ENCODE data around the gene RANGAP1.

The RANGAP1 gene

GRCh38 chr22:41273128-41273527 lies 12.9 kb downstream of the RANGAP1 start:
- TF ChIP-seq, protein P1, sequence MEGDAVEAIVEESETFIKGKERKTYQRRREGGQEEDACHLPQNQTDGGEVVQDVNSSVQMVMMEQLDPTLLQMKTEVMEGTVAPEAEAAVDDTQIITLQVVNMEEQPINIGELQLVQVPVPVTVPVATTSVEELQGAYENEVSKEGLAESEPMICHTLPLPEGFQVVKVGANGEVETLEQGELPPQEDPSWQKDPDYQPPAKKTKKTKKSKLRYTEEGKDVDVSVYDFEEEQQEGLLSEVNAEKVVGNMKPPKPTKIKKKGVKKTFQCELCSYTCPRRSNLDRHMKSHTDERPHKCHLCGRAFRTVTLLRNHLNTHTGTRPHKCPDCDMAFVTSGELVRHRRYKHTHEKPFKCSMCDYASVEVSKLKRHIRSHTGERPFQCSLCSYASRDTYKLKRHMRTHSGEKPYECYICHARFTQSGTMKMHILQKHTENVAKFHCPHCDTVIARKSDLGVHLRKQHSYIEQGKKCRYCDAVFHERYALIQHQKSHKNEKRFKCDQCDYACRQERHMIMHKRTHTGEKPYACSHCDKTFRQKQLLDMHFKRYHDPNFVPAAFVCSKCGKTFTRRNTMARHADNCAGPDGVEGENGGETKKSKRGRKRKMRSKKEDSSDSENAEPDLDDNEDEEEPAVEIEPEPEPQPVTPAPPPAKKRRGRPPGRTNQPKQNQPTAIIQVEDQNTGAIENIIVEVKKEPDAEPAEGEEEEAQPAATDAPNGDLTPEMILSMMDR (IDR thresholded peaks at IDR 0.05; ENCODE audit: low read depth, low read length, missing control alignments), result no peak
- no peak for DNase-seq (ENCODE audit: low read depth)

DNA sequence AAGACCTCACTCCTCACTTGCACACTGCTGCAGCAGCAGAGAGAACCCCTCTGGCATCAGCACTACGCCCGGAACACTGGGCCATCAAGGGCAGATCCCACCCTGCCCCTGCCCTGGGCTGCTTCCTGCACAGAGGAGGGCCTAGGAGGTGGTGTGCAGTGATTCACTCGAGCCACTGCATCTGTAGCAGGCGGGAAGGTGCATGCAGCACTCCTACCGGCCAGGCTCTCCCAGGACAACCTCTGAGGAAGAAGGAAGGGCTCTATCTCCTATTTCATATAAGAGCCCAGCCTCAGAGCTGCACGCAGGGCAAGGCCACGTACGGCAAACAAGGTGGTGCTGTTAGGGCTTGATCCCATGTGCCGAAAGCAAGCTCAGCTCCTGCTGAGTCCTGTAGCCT lies 14.2 kb downstream of the RANGAP1 start:
- TF ChIP-seq, protein P1 (IDR thresholded peaks at IDR 0.05; ENCODE audit: low read depth, low read length, missing control alignments), result no peak
- no peak for DNase-seq (ENCODE audit: low read depth)
- H3K4me3 ChIP-seq (ENCODE audit: low read depth, low read length), result no peak overlapping the region

More at GRCh38 chr22:41273128-41273527, 12.9 kb downstream of the RANGAP1 start:
- H3K4me3 ChIP-seq (ENCODE audit: low read depth, low read length), result no peak overlapping the region

- TF ChIP-seq, protein P1 (IDR thresholded peaks at IDR 0.05; ENCODE audit: low read depth, low read length, missing control alignments), result no peak
- no peak overlapping the region for H3K4me3 ChIP-seq (ENCODE audit: low read depth, low read length)
- no peak for DNase-seq (ENCODE audit: low read depth)
Measured at GRCh38 chr22:41267958-41268357, 18.0 kb downstream of the RANGAP1 start.

DNA sequence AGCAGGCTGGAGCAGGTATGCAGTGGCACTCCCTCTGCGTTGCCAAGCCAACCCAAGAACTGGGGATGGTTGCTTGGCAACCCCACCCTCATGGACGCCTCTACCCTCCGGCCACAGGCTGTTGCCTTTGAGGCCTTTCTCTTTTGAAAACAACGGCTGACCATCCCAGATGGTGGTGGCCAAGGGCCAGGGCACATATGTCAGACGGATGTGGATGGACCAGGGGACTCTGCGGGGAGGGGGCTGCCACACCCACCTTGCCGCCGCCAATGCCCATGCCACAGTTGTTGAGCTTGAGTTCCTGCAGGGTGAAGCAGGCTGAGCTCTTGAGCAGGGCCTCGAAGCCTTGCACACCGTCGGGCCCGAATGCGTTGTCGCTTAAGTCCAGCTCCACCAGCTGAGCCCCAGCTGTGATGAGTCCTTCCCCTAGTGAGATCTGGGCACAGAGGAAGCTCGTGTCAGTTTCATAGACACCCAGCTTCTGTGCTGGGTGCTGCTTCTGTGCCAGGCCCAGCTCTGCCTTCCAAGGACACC lies 21.5 kb downstream of the RANGAP1 start:
- TF ChIP-seq, protein P1 (IDR thresholded peaks at IDR 0.05; ENCODE audit: low read depth, low read length, missing control alignments), result no peak
- DNase-seq (ENCODE audit: low read depth), result no peak
- no peak overlapping the region for H3K4me3 ChIP-seq (ENCODE audit: low read depth, low read length)

- TF ChIP-seq, protein P1 (IDR thresholded peaks at IDR 0.05; ENCODE audit: low read depth, low read length, missing control alignments), result no peak
- DNase-seq (ENCODE audit: low read depth), result no peak
Measured at GRCh38 chr22:41263704-41264103, 22.3 kb downstream of the RANGAP1 start.

GRCh38 chr22:41262250-41262765 lies 23.7 kb downstream of the RANGAP1 start:
- no peak for DNase-seq (ENCODE audit: low read depth)
- TF ChIP-seq, protein P1 (IDR thresholded peaks at IDR 0.05; ENCODE audit: low read depth, low read length, missing control alignments), result no peak
- H3K4me3 ChIP-seq (ENCODE audit: low read depth, low read length), result no peak overlapping the region

More at GRCh38 chr22:41263704-41264103, 22.3 kb downstream of the RANGAP1 start:
- H3K4me3 ChIP-seq (ENCODE audit: low read depth, low read length), result no peak overlapping the region
